ENCODE measurements around the gene LBH. TPM values are rescaled to one million over a fixed set of nuclear protein-coding genes. Genes with fewer than 3 reads are reported as not detected.

LBH gene
- polyA plus RNA-seq, 1 of the 3 experiments (the other 2 are of a cell fraction) = 22.8 TPM

GRCh38 chr2:30266705-30267104 is 35.4 kb downstream of the LBH start:
- H4K20me1 ChIP-seq (ENCODE audit: insufficient read depth) = no peaks in the 10 kb centered on the region

DNA sequence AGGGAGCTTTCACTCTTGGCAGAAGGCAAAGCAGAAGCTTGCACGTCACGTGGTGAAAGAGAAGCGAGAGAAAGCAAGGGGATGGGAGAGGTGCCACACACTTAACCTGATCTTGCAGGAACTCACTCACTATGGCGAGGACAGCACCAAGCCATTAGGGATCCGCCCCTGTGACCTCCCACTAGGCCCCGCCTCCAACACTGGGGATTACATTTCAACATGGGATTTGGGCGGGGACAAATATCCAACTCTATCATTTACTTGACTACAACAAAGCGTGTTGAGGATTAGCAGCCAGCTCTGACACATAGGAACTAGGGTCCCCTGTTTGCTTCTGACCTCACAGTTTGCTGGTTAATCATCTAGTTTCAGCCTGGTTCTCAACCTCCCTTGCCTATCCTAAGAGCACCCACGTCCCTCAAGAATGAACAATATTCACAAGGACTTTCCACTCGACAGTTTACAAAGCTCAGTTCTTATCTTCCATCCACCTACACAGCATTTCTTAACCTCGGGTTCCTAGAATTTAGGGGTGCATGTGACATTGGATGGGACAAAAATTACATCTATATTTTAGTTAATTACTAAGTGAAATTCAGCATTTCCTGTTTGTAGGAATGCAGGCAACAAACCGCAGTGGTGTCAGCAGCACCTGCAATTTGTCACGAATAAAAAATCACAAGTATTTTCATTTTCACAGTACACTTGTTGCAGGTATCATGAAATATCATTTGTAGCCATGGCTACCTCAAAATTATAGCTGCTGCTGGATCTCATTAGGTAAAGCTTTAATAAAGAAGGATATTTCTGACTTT is 36.0 kb downstream of the LBH start:
- Histone ChIP-seq H3K36me3 (replicated peaks in 1 of 2; ENCODE audit: control insufficient read depth in 1 of 2, insufficient read depth in 2 of 2, low read length in 1 of 2) (no peaks in the 10 kb centered on the region), H3K4me1 (ENCODE audit: control insufficient read depth in 1 of 2, insufficient read depth in 2 of 2, low read depth in 1 of 2, low read length in 1 of 2) (peaks cover 0 to 2% of the 10 kb centered on the region in 2 experiments; a peak in 1 of 4 replicates), H3K27me3 (ENCODE audit: insufficient read depth) (no peaks in the 10 kb centered on the region), H3F3A (replicated peaks; ENCODE audit: insufficient read depth) (peaks cover 8% of the 10 kb centered on the region), H2AFZ (ENCODE audit: low read depth) (no peak overlapping the region), H3K4me2 (no peak overlapping the region), H3K9me2 (no peaks in the 10 kb centered on the region), H3K27ac (ENCODE audit: low read depth in 2 of 2, low read length in 1 of 2) (no peak overlapping the region), H3K4me3 (ENCODE audit: low read depth in 2 of 2, low read length in 1 of 2) (no peak overlapping the region), H3K9me3 (no peaks in the 10 kb centered on the region), H4K20me1 (ENCODE audit: insufficient read depth) (no peaks in the 10 kb centered on the region), H3K9ac (no peak overlapping the region), H3K79me2 (ENCODE audit: insufficient read depth) (no peaks in the 10 kb centered on the region)
- TF ChIP-seq, protein P1, sequence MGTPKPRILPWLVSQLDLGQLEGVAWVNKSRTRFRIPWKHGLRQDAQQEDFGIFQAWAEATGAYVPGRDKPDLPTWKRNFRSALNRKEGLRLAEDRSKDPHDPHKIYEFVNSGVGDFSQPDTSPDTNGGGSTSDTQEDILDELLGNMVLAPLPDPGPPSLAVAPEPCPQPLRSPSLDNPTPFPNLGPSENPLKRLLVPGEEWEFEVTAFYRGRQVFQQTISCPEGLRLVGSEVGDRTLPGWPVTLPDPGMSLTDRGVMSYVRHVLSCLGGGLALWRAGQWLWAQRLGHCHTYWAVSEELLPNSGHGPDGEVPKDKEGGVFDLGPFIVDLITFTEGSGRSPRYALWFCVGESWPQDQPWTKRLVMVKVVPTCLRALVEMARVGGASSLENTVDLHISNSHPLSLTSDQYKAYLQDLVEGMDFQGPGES (IDR thresholded peaks at IDR 0.05; ENCODE audit: low read depth, low read length) = no peak
- TF ChIP-seq, protein P2, sequence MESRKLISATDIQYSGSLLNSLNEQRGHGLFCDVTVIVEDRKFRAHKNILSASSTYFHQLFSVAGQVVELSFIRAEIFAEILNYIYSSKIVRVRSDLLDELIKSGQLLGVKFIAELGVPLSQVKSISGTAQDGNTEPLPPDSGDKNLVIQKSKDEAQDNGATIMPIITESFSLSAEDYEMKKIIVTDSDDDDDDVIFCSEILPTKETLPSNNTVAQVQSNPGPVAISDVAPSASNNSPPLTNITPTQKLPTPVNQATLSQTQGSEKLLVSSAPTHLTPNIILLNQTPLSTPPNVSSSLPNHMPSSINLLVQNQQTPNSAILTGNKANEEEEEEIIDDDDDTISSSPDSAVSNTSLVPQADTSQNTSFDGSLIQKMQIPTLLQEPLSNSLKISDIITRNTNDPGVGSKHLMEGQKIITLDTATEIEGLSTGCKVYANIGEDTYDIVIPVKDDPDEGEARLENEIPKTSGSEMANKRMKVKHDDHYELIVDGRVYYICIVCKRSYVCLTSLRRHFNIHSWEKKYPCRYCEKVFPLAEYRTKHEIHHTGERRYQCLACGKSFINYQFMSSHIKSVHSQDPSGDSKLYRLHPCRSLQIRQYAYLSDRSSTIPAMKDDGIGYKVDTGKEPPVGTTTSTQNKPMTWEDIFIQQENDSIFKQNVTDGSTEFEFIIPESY (IDR thresholded peaks at IDR 0.05; ENCODE audit: borderline replicate concordance, low read depth) = no peak
- TF ChIP-seq REST (IDR thresholded peaks at IDR 0.05; ENCODE audit: low read depth, low read length) (no peak), PBX3 (IDR thresholded peaks at IDR 0.05) (no peak), RAD21 (IDR thresholded peaks at IDR 0.05; ENCODE audit: low read length) (no peak), FOXM1 (IDR thresholded peaks at IDR 0.05; ENCODE audit: low read depth) (no peak), NRF1 (IDR thresholded peaks at IDR 0.05; ENCODE audit: low read depth, low read length) (no peak)
- POLR2A ChIA-PET = no interaction called here
- CTCF ChIA-PET = interaction anchor here (0.6 to 2.8 kb wide), 8 partner anchors 11 to 440 kb away, joined by 3 to 15 read pairs (median 4); no protein-coding TSS in a partner anchor
- no peak for DNase-seq
- 80% methylated on average over 13 of the region's 13 CpGs for WGBS (ENCODE audit: low lambda C conversion rate)

More at GRCh38 chr2:30266705-30267104, 35.4 kb downstream of the LBH start:
- Histone ChIP-seq H3K4me1 (ENCODE audit: control insufficient read depth in 1 of 2, insufficient read depth in 2 of 2, low read depth in 1 of 2, low read length in 1 of 2) (peaks cover 0 to 2% of the 10 kb centered on the region in 2 experiments; a peak in 1 of 4 replicates), H2AFZ (ENCODE audit: low read depth) (no peak overlapping the region), H3K9me3 (no peaks in the 10 kb centered on the region), H3K27ac (ENCODE audit: low read depth in 2 of 2, low read length in 1 of 2) (no peak overlapping the region), H3K36me3 (replicated peaks in 1 of 2; ENCODE audit: control insufficient read depth in 1 of 2, insufficient read depth in 2 of 2, low read length in 1 of 2) (no peaks in the 10 kb centered on the region), H3K9me2 (no peaks in the 10 kb centered on the region), H3K9ac (no peak overlapping the region), H3K79me2 (ENCODE audit: insufficient read depth) (no peaks in the 10 kb centered on the region), H3F3A (replicated peaks; ENCODE audit: insufficient read depth) (peaks cover 8% of the 10 kb centered on the region), H3K27me3 (ENCODE audit: insufficient read depth) (no peaks in the 10 kb centered on the region), H3K4me2 (no peak overlapping the region), H3K4me3 (ENCODE audit: low read depth in 2 of 2, low read length in 1 of 2) (no peak overlapping the region)
- ChIA-PET CTCF (interaction anchor here (1.3 to 2.8 kb wide), 3 partner anchors 14 to 31 kb away, joined by 4 to 15 read pairs (median 4); no protein-coding TSS in a partner anchor), POLR2A (no interaction called here)
- WGBS (ENCODE audit: low lambda C conversion rate) = 76% methylated on average over 5 of the region's 5 CpGs
- TF ChIP-seq ELF1 (IDR thresholded peaks at IDR 0.05) (no peak), FOXM1 (IDR thresholded peaks at IDR 0.05; ENCODE audit: low read depth) (no peak), CTCF (IDR thresholded peaks at IDR 0.05) (no peak), NFIC (IDR thresholded peaks at IDR 0.05; ENCODE audit: borderline replicate concordance) (no peak), EP300 (IDR thresholded peaks at IDR 0.05; ENCODE audit: borderline replicate concordance in 1 of 2, low read depth in 1 of 2, low read length in 1 of 2) (no peak), YY1 (IDR thresholded peaks at IDR 0.05; ENCODE audit: low read depth) (no peak)
- no peak for DNase-seq

Measured in SK-N-SH (cell line).